Hematopoietic multipotent progenitor cell treated with erythropoietin and hydrocortisone succinate and interleukin-3 and kit ligand, for 6 days (in vitro differentiated cells): ENCODE measurements around the gene NANOS1.
A peak's percentile ranks its signal among the peaks of the same experiment; 100 is the strongest.

Source experiments
- DNase-seq: peaks from one replicate; pipeline ENCODE4 v3.0.0-alpha.2; 2015

The NANOS1 gene, protein sequence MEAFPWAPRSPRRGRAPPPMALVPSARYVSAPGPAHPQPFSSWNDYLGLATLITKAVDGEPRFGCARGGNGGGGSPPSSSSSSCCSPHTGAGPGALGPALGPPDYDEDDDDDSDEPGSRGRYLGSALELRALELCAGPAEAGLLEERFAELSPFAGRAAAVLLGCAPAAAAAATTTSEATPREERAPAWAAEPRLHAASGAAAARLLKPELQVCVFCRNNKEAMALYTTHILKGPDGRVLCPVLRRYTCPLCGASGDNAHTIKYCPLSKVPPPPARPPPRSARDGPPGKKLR

DNA sequence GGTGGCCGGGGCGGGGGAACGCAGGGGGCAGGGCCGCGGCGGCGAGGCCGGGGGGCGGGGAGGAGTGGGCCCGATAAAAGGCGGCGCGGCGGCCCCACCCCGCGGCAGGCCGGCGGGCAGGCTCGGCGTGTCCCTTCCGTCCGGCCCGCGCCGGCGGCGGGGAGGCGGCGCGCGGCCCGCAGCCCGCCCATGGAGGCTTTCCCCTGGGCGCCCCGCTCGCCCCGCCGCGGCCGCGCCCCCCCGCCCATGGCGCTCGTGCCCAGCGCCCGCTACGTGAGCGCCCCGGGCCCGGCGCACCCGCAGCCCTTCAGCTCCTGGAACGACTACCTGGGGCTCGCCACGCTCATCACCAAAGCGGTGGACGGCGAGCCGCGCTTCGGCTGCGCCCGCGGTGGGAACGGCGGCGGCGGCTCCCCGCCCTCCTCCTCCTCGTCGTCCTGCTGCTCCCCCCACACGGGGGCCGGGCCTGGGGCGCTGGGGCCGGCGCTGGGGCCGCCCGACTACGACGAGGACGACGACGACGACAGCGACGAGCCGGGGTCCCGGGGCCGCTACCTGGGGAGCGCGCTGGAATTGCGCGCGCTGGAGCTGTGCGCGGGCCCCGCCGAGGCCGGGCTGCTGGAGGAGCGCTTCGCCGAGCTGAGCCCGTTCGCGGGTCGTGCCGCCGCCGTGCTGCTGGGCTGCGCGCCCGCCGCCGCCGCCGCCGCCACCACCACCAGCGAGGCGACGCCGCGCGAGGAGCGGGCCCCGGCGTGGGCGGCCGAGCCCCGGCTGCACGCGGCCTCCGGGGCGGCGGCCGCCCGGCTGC, at the start of gene NANOS1:
Gene NANOS1 (plus strand): TSS at position 102 of the 808 bp plus-strand sequence. CDS start 88 bp downstream, at position 190.
- peak; percentile 57 for DNase-seq

DNA sequence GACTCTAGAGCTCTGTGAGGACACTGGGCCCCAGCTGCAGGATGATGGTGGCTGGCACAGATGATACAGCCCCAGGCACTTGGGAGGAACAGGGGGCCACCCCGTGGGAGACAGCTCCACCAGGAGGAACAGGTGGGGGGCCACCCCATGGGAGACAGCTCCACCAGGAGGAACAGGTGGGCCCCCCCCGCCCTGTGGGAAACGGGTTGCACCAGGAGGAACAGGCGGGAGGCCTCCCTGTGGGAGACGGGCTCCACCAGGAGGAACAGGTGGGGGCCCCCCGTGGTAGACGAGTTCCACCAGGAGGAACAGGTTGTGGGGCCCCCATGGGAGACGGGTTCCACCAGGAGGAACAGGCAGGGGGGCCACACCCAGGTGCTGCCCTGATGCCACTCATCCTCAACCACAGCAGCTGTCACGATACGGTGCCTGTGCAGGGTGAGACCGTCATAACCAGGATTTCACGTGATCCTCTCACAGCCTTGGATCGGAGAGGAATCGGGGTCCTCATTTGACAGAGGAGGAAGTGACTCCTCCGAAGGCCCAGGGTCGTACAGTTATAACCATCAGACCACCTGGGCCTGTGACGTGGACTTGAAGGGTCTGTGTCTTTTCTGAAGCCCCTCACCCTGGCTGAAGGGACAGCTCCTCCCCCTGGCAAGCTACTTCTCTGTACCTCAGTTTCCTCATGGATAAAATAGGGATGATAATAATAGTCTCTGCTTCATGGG, 49.2 kb upstream of the NANOS1 start:
- no peak for DNase-seq

DNA sequence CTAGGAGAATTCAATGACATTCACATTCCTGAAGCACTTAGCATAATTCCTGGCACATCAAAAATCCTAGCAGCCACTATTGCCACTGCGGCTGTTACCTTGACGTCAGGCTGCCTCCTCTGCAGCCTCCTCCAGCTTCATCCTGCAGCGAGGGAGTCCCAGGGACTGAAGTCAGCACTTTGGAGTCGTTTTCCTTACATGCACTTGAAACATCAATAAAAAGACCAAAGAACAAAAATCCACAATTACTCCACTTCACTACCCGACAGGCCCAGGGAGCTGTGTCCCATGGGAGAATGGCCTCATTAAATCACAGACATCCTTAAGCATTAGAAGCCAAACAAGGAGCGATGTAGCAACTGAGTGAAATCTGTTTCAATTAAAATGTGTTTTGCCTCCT, 48.6 kb upstream of the NANOS1 start:
- DNase-seq: no peak

DNA sequence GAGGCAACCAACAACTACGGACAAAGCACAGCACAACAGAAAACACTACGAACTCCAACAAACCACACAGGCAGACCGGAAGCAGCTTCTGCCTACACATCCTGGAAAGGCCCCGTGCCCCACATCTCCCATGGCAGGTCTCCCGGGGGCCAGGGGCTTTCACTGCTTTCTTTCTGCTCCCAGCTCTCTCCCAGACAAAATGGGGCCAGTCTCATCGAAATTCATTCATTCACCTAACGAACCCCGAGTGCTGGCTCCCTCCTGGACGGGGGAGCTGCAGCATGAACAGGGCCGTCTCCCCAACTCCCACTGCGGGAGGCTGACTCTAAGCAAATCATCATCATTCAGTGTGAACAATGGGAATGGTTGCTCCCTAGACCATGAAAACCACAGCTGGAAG, 47.6 kb upstream of the NANOS1 start:
- DNase-seq: no peak

DNA sequence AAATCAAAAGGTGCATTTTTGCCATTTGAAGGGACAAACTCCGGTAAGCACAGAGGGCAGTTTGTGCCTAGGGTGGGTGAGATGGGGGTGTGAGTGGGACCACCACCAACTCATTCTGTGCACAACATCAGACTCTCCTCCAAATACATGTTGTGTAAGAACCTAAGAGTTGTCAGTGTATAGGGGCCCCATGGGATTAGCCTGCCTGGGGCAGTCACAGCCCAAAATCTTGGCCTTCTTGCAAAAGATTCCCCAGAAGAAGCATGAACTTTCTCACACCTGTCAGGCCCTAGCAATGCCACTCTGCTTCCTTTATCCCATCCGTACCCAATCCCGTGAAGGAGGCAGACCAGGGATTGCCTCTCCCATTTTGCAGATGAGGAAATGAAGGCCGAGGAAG, 47.1 kb upstream of the NANOS1 start:
- DNase-seq: no peak

- no peak for DNase-seq
Observed at GRCh38 chr10:118983263-118983662, 46.3 kb upstream of the NANOS1 start.

DNA sequence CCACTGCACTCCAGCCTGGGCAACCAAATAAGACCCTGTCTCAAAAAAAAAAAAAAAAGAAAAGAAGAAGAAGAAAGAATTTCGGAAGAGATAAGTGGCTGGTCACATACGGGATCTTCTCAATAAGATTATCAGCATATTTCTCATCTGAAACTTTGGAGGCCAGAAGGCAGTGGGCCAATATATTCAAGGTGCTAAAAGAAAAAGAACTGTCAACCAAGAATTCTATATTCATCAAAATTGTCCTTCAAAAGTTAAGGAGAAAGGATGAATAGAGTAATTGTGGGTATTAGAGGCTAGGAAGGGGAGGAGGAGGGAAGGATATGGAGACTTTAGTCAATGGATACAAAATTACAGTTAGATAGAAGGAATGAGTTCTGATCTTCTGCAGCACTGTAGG, 43.9 kb upstream of the NANOS1 start:
- DNase-seq: no peak

GRCh38 chr10:118986815-118987790, 42.4 kb upstream of the NANOS1 start:
- DNase-seq: no peak

DNA sequence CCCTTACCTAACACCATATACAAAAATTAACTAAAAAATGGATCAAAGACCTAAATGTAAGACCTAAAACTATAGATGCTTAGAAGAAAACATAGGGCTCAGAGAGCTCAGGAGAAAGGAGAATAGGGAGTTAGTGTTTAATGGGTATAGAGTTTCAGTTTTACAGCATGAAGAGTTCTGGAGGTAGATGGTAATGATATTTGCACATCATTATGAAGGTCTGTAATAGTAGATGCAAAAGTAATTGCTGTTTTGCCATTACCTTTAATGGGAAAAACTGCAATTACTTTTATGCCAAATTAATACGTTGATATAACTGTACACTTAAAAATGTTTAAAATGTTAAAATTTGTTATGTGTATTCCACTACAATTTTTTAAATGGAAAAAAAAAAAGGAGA, 39.2 kb upstream of the NANOS1 start:
- DNase-seq: no peak

DNA sequence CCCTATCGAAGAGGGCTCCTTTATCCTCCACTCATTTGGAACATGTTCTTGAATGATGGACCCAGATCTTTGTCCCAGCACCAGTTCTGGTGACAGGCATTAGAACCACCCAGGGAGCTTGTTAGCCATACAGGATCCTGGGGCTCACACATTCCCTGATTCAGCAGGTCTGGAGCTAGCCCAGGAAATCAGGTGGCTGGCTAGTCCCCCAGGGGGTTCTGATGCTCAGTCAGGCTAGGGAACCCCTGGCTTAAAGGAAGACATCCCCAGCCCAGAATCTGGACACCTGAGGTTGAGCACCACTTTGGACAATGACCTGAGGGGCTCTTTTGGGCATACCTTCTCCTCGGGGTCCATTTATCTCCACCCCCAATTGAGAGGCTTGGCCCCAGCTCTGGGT, 37.0 kb upstream of the NANOS1 start:
- DNase-seq: no peak

DNA sequence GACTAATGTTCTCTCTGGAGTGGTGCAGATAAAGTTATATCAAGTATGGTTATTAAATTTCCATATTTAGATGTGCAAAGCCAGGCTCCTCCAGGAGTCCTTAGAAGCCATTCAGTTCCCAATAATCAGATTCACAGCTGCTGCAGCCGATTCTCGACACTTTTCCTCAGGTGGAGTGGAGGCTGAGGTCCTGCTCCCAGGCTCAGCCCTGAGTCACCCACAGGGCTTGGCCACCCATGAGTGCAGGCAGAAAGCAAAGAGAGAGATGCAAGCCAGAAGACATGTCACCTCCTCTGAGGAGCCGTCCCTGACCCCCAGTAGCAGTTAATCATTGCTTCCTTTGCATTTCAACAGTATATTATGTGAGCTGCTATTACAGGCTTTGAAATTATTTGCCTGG, 36.3 kb upstream of the NANOS1 start:
- no peak for DNase-seq

GRCh38 chr10:118994321-118994720, 35.2 kb upstream of the NANOS1 start:
- DNase-seq: no peak

DNA sequence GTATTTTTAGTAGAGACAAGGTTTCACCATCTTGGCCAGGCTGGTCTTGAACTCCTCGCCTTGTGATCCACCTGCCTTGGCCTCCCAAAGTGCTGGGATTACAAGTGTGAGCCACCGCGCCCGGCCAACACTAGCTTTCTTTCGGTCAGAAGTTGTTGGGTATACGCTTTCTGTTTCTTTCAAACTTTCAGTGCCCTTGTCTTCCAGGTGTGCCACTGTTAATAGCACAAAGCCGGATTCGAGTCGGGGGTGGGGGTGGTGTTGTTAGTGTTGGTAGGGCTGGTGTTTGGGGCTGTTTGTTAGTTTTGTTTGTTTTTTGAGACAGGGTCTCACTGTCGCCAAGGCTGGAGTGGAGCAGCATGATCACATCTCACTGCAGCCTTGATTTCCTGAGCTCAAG, 33.8 kb upstream of the NANOS1 start:
- no peak for DNase-seq

DNA sequence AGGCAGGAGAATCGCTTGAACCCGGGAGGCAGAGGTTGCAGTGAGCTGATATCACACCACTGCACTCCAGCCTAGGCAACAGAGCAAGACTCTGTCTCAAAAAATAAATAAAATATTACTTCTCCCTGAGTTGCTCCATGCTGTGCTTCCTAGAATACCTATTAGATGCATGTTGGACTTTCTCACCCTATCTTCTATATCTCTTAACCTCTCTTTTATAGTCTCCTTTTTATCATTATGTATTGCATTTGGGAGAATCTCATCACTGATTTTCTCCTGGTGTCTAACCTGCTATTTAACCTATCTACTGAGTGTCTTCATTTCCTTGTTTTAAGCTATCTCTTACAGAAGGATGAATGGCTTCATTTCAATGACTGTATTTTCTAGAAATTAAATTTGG, 32.1 kb upstream of the NANOS1 start:
- DNase-seq: no peak

DNA sequence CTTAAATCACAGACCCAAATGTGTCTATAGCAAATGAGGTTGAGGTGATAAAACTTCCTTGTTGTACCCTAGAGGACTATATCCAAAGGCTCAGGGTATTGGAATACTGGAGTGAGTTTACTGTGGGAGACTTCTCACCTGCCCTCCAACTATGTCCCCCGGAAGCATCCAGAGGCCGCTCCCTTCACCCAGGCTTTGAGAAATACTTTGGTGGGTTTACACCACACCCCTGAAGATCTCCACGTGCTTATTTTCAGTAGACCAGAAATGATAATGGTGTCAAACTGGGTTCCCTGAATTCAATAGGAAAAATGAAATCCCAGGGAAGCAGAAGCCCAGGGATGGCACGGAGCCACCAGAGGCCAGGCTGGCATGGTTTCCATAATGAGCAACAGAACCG, 31.3 kb upstream of the NANOS1 start:
- DNase-seq: no peak

DNA sequence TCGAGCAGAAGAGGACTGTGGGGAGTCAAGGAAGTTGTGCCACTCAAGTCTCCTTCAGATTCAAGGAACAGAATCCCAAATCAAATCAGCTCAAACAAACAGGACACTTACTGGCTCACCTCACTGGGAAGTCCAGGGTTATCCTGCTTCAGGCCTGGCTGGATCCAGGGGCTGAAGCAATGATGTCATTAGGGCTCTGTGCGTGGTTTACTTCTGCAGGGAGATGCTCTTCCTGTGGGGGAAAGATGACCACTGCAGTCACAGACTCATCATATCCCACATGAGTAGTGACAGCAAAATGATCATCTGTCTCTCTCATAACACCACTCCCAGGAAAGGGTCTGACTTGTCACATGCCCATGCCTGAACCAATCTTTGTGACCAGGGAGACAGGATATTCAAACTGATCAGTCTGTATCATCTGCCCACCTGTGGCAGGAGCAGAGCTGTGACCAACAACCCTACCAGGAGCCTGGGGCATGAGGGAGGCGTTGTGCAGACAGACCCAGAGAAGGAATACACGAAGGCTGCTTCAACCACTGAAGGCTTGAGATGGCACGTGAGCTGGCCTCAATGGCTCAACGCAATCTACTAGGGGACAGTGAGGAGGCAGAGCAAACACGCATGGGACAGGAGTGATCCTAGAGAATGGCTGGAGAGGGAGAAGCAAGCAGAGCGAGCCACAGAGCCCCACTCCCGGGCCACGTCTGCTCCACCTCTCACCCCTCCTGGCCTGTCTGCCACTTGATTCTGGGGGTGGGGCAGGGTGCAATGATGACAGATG, 27.6 kb upstream of the NANOS1 start:
- no peak for DNase-seq

GRCh38 chr10:119003572-119004289, 25.8 kb upstream of the NANOS1 start:
- no peak for DNase-seq

DNA sequence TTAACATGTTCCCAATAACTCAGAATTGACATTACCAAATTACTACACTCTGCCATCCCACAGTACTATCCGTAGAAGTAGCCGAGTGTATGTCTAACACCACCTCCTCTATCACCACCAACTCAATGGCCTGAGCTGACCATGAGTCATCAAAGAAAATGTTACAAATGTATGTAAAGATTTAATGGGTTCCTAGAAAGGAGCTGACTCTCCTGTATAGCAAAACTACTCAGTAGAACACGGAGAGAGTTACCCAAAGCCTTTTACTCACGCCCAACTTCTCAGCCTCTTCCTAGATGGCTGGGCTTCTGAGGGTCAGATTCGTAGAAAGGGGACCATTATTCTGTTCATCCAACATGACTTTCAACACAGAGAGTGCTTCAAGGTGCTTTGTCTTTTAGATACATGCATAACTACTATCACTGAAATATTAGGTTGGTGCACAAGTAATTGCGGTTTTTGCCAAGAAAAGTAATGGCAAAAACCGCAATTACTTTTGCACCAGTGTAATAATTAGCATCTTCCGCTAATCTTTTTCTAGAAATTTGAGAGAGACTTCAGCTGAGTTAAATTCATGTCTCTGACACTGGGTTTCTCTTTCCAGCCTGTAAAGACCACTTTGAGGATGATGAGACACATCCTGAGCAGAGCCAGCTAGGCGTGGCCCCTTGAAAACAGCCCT, 24.0 kb upstream of the NANOS1 start:
- no peak for DNase-seq

GRCh38 chr10:119006451-119007210, 22.9 kb upstream of the NANOS1 start:
- DNase-seq: no peak

- DNase-seq: no peak
Observed at GRCh38 chr10:119007211-119007574, 22.3 kb upstream of the NANOS1 start.
